Renal cortex interstitium (tissue), 15 donors: ENCODE data around the gene ERMP1. TPM values are rescaled to one million over a fixed set of nuclear protein-coding genes. Genes with fewer than 3 reads are reported as not detected.
A peak's percentile ranks its signal among the peaks of the same experiment; 100 is the strongest.
"Not testable (repeated sequence)": the region's sequence is repeated elsewhere in the genome, so short reads cannot be mapped to it uniquely, and the experiment has no call there.

Experiments
- DNase-seq, 11 donors: peaks; one replicate each; pipeline ENCODE4 v3.0.0-alpha.2; 2013; ENCODE audit warnings: low read depth in 9 of 11, low spot score in 4 of 11; ENCODE audit errors: extremely low read depth in 1 of 11
- long read RNA-seq, 16 experiments: transcript quantifications; one replicate each; lab custom pipeline, GENCODE V29; 2026
- polyA plus RNA-seq, 3 donors: library from polyadenylated mRNA; unstranded; fragments of 120-200 nt; gene quantifications; one replicate each; pipeline ENCODE4 v1.2.1, GENCODE V29; 2013; ENCODE audit not compliant: insufficient read length in 3 of 3

The ERMP1 gene, protein sequence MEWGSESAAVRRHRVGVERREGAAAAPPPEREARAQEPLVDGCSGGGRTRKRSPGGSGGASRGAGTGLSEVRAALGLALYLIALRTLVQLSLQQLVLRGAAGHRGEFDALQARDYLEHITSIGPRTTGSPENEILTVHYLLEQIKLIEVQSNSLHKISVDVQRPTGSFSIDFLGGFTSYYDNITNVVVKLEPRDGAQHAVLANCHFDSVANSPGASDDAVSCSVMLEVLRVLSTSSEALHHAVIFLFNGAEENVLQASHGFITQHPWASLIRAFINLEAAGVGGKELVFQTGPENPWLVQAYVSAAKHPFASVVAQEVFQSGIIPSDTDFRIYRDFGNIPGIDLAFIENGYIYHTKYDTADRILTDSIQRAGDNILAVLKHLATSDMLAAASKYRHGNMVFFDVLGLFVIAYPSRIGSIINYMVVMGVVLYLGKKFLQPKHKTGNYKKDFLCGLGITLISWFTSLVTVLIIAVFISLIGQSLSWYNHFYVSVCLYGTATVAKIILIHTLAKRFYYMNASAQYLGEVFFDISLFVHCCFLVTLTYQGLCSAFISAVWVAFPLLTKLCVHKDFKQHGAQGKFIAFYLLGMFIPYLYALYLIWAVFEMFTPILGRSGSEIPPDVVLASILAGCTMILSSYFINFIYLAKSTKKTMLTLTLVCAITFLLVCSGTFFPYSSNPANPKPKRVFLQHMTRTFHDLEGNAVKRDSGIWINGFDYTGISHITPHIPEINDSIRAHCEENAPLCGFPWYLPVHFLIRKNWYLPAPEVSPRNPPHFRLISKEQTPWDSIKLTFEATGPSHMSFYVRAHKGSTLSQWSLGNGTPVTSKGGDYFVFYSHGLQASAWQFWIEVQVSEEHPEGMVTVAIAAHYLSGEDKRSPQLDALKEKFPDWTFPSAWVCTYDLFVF
- 10 to 100 TPM; 46.6 to 52.3 (median 49.3) TPM for polyA plus RNA-seq
- long read RNA-seq, donor 1, full-length matches to known transcripts = 1 of 1 reads
- long read RNA-seq, donor 1, partial matches to known transcripts = 0 of 1 reads
- long read RNA-seq, donor 1, other reads (novel, unspliced or antisense) = 0 of 1 reads
- long read RNA-seq, donor 2, full-length matches to known transcripts = 3 of 3 reads
- long read RNA-seq, donor 2, partial matches to known transcripts = 0 of 3 reads
- long read RNA-seq, donor 2, other reads (novel, unspliced or antisense) = 0 of 3 reads
- long read RNA-seq, donor 3, full-length matches to known transcripts = 4 of 10 reads
- long read RNA-seq, donor 3, partial matches to known transcripts = 6 of 10 reads
- long read RNA-seq, donor 3, other reads (novel, unspliced or antisense) = 0 of 10 reads
- long read RNA-seq, donor 4, full-length matches to known transcripts = 7 of 14 reads
- long read RNA-seq, donor 4, partial matches to known transcripts = 7 of 14 reads
- long read RNA-seq, donor 4, other reads (novel, unspliced or antisense) = 0 of 14 reads
- long read RNA-seq, donor 5 = 0 reads
- long read RNA-seq, donor 6, full-length matches to known transcripts = 2 of 2 reads
- long read RNA-seq, donor 6, partial matches to known transcripts = 0 of 2 reads
- long read RNA-seq, donor 6, other reads (novel, unspliced or antisense) = 0 of 2 reads
- long read RNA-seq, donor 7, full-length matches to known transcripts = 3 of 3 reads
- long read RNA-seq, donor 7, partial matches to known transcripts = 0 of 3 reads
- long read RNA-seq, donor 7, other reads (novel, unspliced or antisense) = 0 of 3 reads
- long read RNA-seq, donor 8, full-length matches to known transcripts = 12 of 18 reads
- long read RNA-seq, donor 8, partial matches to known transcripts = 6 of 18 reads
- long read RNA-seq, donor 8, other reads (novel, unspliced or antisense) = 0 of 18 reads
- long read RNA-seq, donor 9, full-length matches to known transcripts = 6 of 13 reads
- long read RNA-seq, donor 9, partial matches to known transcripts = 7 of 13 reads
- long read RNA-seq, donor 9, other reads (novel, unspliced or antisense) = 0 of 13 reads
- long read RNA-seq, donor 10, full-length matches to known transcripts = 2 of 2 reads
- long read RNA-seq, donor 10, partial matches to known transcripts = 0 of 2 reads
- long read RNA-seq, donor 10, other reads (novel, unspliced or antisense) = 0 of 2 reads
- long read RNA-seq, donor 11, full-length matches to known transcripts = 3 of 8 reads
- long read RNA-seq, donor 11, partial matches to known transcripts = 5 of 8 reads
- long read RNA-seq, donor 11, other reads (novel, unspliced or antisense) = 0 of 8 reads
- long read RNA-seq, donor 12, full-length matches to known transcripts = 1 of 1 reads
- long read RNA-seq, donor 12, partial matches to known transcripts = 0 of 1 reads
- long read RNA-seq, donor 12, other reads (novel, unspliced or antisense) = 0 of 1 reads
- long read RNA-seq, donor 13 = 0 reads
- long read RNA-seq, donor 14, full-length matches to known transcripts = 6 of 11 reads
- long read RNA-seq, donor 14, partial matches to known transcripts = 5 of 11 reads
- long read RNA-seq, donor 14, other reads (novel, unspliced or antisense) = 0 of 11 reads
- long read RNA-seq, donor 15, full-length matches to known transcripts = 2 of 2 reads
- long read RNA-seq, donor 15, partial matches to known transcripts = 0 of 2 reads
- long read RNA-seq, donor 15, other reads (novel, unspliced or antisense) = 0 of 2 reads
- long read RNA-seq, donor 16, full-length matches to known transcripts = 8 of 41 reads
- long read RNA-seq, donor 16, partial matches to known transcripts = 33 of 41 reads
- long read RNA-seq, donor 16, other reads (novel, unspliced or antisense) = 0 of 41 reads

DNA sequence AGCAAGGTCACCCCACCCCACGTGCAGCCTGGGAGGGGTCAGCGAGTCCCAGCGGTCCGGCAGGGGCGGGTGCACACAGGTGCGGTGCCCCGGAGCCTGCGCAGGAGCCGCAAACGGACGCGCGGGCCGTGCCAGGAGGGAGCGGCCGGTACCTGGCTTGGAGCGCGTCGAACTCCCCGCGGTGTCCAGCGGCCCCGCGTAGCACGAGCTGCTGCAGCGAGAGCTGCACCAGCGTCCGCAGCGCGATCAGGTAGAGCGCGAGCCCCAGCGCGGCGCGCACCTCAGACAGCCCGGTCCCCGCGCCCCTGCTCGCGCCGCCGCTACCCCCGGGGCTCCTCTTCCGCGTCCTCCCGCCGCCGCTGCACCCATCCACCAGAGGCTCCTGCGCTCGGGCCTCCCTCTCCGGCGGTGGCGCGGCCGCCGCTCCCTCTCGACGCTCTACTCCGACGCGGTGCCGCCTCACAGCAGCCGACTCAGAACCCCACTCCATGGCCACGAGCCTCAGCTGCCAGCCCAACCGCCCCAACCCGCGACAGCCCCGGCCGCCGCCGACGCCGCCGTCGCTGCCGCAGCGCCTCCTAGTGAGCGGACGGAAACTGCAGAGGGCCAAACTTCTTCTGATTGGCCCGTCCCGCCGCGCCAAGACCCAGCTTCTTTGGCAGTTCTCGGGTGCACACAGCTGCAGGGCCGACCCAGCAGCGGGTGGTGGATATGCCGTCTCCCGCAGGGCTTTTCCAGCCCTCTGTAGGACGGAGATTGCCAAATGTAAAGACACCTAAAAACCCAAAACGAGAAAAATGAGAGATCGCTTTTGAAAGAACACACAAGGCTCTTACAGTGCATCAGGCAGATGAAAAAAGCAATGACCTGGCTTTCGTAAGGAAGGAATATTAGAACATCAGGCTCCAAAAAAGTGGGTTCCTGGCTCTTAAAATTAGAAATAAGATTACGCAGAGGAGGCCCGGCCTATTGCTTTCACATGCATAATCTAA is at the start of gene ERMP1:
Gene ERMP1, minus strand, starts transcription at position 580 of the 992 bp plus-strand sequence. Its CDS starts 90 bp downstream, at position 490.
- peak; percentile 66 to 85 (median 78) for DNase-seq

GRCh38 chr9:5882244-5883012 is 49.5 kb upstream of the ERMP1 start:
- DNase-seq = not testable (repeated sequence)

- no peak for DNase-seq
Observed at GRCh38 chr9:5879419-5880181, 46.7 kb upstream of the ERMP1 start.

DNA sequence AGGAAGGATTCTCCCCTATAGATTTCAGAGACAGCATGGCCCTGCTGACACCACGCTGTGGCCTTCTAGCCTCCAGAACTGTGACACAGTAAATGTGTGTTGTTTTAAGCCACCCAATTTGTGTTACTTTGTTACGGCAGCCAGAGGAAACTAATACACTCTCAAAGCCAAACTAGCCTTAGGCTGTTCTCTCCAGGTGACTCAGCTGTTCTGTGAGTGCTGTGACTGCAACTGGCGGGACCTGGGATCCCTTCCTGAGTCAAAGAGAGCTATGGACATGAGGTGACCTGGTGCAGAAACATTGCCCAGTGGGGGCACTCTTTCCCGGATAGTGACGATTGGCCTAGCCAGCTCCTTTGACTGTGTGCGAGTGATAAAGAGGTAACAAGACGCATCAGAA is 43.8 kb upstream of the ERMP1 start:
- DNase-seq = no peak

GRCh38 chr9:5876026-5876425 is 43.1 kb upstream of the ERMP1 start:
- no peak for DNase-seq

GRCh38 chr9:5874048-5874447 is 41.1 kb upstream of the ERMP1 start:
- no peak for DNase-seq

GRCh38 chr9:5873439-5873838 is 40.5 kb upstream of the ERMP1 start:
- DNase-seq = no peak

GRCh38 chr9:5872511-5872910 is 39.6 kb upstream of the ERMP1 start:
- no peak for DNase-seq

DNA sequence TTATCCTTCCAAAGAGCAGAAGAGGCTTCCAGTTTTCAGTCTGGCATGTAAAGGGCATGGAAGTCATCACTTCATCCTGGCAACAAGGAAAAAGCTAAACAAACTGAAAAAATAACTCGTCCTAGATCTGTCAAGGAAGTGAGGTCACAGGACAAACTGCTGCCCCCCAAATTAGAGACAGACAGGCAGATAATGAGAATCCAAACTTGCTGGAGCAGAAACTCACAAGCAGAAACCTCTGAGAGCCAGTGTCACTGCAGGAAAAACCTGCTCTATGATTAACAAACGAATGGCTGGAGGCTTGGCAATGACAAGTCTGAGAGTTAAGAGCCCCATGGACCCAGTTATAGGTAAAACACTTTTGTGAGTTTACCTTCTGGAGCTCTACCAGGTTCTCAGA is 38.9 kb upstream of the ERMP1 start:
- no peak for DNase-seq

- DNase-seq = no peak
Observed at GRCh38 chr9:5870691-5871090, 37.8 kb upstream of the ERMP1 start.

DNA sequence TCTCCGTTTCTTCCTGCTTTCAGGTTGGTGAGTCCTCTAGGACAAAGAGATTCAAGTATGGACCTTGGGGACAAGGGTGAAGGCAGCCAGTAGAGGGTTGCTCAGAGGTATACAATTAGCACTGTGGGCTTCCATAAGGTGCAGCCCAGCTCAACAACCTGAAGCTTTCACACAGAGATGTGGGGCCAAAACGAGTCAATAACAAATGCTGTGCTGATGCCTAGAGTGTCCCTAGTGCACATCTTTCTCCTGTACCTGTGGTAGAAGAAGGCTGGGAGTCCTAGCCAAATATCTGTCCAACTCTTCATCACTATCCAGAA is 37.1 kb upstream of the ERMP1 start:
- DNase-seq = no peak

- no peak for DNase-seq
Observed at GRCh38 chr9:5869315-5870019, 36.5 kb upstream of the ERMP1 start.

DNA sequence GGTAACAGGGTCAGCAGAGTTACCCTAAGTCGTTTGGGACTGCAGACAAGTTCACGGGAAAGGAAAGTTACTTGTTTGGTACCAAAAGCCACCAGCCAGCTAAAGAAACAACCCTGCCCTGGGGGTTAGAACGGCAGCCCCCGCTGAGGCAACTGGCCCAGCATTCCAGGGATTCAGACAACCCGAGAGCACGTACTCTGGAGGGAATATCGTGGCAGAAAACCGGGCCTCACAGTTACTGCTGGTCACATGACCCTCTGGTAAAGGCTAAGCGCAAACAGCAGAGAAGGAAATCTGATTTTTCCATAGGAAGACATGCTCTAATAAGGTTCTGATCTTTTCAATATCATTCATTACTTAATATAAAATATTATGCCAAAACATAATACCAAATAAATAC is 35.3 kb upstream of the ERMP1 start:
- DNase-seq = no peak
